SK-N-SH (cell line): ENCODE measurements around the gene PYGB. TPM values are rescaled to one million over a fixed set of nuclear protein-coding genes. Genes with fewer than 3 reads are reported as not detected.

ENCODE experiments used
- CTCF ChIA-PET: fragments of 300-600, 350-600 bp; formaldehyde crosslinking; extraction: SDS; loops from one replicate; lab custom pipeline; 2021; lab: Yijun Ruan, JAX
- POLR2A ChIA-PET: fragments of 350-600 bp; sonication (Branson Sonifier 250); formaldehyde crosslinking; extraction: SDS; loops from one replicate; lab custom pipeline; 2020; ENCODE audit warnings: antibody characterized with exemption, inconsistent platforms; lab: Yijun Ruan, JAX
- DNase-seq: peaks from one replicate; pipeline ENCODE4 v3.0.0; 2012
- H2AFZ ChIP-seq: fragments of 200-600 bp; sonication (generic); 2 replicates; pipeline ENCODE4 v1.8.1; 2016; ENCODE audit warnings: antibody characterized with exemption, mild to moderate bottlenecking, low read depth
- H3F3A ChIP-seq: fragments of 200-600 bp; sonication (generic); replicated peaks from 2 replicates; pipeline ENCODE3; 2016; ENCODE audit warnings: antibody characterized with exemption, mild to moderate bottlenecking; ENCODE audit not compliant: insufficient read depth
- H3K27ac ChIP-seq, 2 experiments: fragments of 200-500 bp in 1 of 2; fragments of 200-600 bp in 1 of 2; sonication (Bioruptor generic) in 1 of 2; sonication (generic), shearing (Covaris generic) in 1 of 2; 2 replicates each; pipeline versions ENCODE4 v1.5.1 to v1.6.1; 2014 to 2016; ENCODE audit warnings: low read depth in 2 of 2, inconsistent platforms in 1 of 2, low read length in 1 of 2, mild to moderate bottlenecking in 1 of 2, mixed read lengths in 1 of 2
- H3K27me3 ChIP-seq: fragments of 200-600 bp; sonication (generic), shearing (Covaris generic); 2 replicates; pipeline ENCODE4 v1.6.1; 2016; ENCODE audit warnings: mixed run types; ENCODE audit not compliant: insufficient read depth
- H3K36me3 ChIP-seq, 2 experiments: fragments of 200-500 bp in 1 of 2; fragments of 200-600 bp in 1 of 2; sonication (Bioruptor generic) in 1 of 2; sonication (generic) in 1 of 2; replicated peaks in 1 of 2; 2 replicates each; pipeline versions ENCODE3 to v1.5.1; 2014 to 2016; ENCODE audit warnings: low read length in 1 of 2, mild to moderate bottlenecking in 1 of 2; ENCODE audit not compliant: insufficient read depth in 2 of 2, control insufficient read depth in 1 of 2
- H3K4me1 ChIP-seq, 2 experiments: fragments of 200-500 bp in 1 of 2; fragments of 200-600 bp in 1 of 2; sonication (Bioruptor generic) in 1 of 2; sonication (generic), shearing (Covaris generic) in 1 of 2; 2 replicates each; pipeline versions ENCODE4 v1.5.1 to v1.6.1; 2014 to 2016; ENCODE audit warnings: low read depth in 1 of 2, low read length in 1 of 2, mixed run types in 1 of 2; ENCODE audit not compliant: insufficient read depth in 2 of 2, control insufficient read depth in 1 of 2
- H3K4me2 ChIP-seq: fragments of 200-600 bp; sonication (generic), shearing (Covaris generic); 2 replicates; pipeline ENCODE4 v1.6.1; 2017; ENCODE audit warnings: mixed run types
- H3K4me3 ChIP-seq, 2 experiments: fragments of 200-500 bp in 1 of 2; fragments of 200-600 bp in 1 of 2; sonication (Bioruptor generic) in 1 of 2; sonication (generic), shearing (Covaris generic) in 1 of 2; 2 replicates each; pipeline versions ENCODE4 v1.5.1 to v1.8.1; 2014 to 2016; ENCODE audit warnings: low read depth in 2 of 2, inconsistent platforms in 1 of 2, low read length in 1 of 2, mild to moderate bottlenecking in 1 of 2, mixed read lengths in 1 of 2, moderate library complexity in 1 of 2
- H3K79me2 ChIP-seq: fragments of 200-600 bp; sonication (generic); 2 replicates; pipeline ENCODE4 v1.8.1; 2017; ENCODE audit warnings: mild to moderate bottlenecking; ENCODE audit not compliant: insufficient read depth
- H3K9ac ChIP-seq: fragments of 200-600 bp; sonication (generic); 2 replicates; pipeline ENCODE4 v1.6.1; 2017; ENCODE audit warnings: mixed run types
- H3K9me2 ChIP-seq: fragments of 200-600 bp; sonication (generic); 2 replicates; pipeline ENCODE4 v1.6.1; 2017; ENCODE audit warnings: mixed run types
- H3K9me3 ChIP-seq: fragments of 200-600 bp; sonication (generic); 2 replicates; pipeline ENCODE4 v1.6.1; 2017; ENCODE audit warnings: mixed run types, mild to moderate bottlenecking, moderate library complexity
- H4K20me1 ChIP-seq: fragments of 200-600 bp; sonication (generic); 2 replicates; pipeline ENCODE4 v1.6.1; 2017; ENCODE audit warnings: mild to moderate bottlenecking, mixed run types; ENCODE audit not compliant: insufficient read depth
- CHD2 ChIP-seq: fragments of 150-350 bp; IDR thresholded peaks from 2 replicates; pipeline ENCODE4 v1.6.1; 2018; ENCODE audit warnings: low read length; ENCODE audit not compliant: partially characterized antibody
- CTCF ChIP-seq: fragments of 200-600 bp; sonication (generic); IDR thresholded peaks from 2 replicates; pipeline ENCODE4 v1.6.1; 2017; ENCODE audit warnings: antibody characterized with exemption, mild to moderate bottlenecking, moderate library complexity
- ELF1 ChIP-seq: IDR thresholded peaks from 2 replicates; pipeline ENCODE4 v1.4.0; 2012
- EP300 ChIP-seq, 2 experiments: IDR thresholded peaks; 2 replicates each; pipeline versions ENCODE4 v1.4.0 to v1.6.1; 2012; ENCODE audit warnings: borderline replicate concordance in 1 of 2, low read depth in 1 of 2, low read length in 1 of 2
- FOSL2 ChIP-seq: IDR thresholded peaks from 2 replicates; pipeline ENCODE4 v1.4.0; 2012; ENCODE audit warnings: low read depth, mild to moderate bottlenecking, moderate library complexity, borderline replicate concordance
- FOXJ3 ChIP-seq: sonication (generic); formaldehyde crosslinking; IDR thresholded peaks from 2 replicates; pipeline ENCODE4 v1.5.1; 2020; ENCODE audit warnings: mild to moderate bottlenecking, missing genetic modification reagents
- GABPA ChIP-seq: IDR thresholded peaks from 2 replicates; pipeline ENCODE4 v1.4.0; 2012; ENCODE audit warnings: low read depth, mild to moderate bottlenecking
- JUND ChIP-seq: IDR thresholded peaks from 2 replicates; pipeline ENCODE4 v1.4.0; 2012
- MEF2A ChIP-seq: IDR thresholded peaks from 2 replicates; pipeline ENCODE4 v1.4.0; 2012; ENCODE audit warnings: low read depth, borderline replicate concordance
- MXI1 ChIP-seq: IDR thresholded peaks from 2 replicates; pipeline ENCODE4 v1.6.1; 2012; ENCODE audit warnings: mild to moderate bottlenecking, low read depth, low read length, improper control_type of control experiment
- NRF1 ChIP-seq: IDR thresholded peaks from 2 replicates; pipeline ENCODE4 v1.6.1; 2012; ENCODE audit warnings: low read depth, mild to moderate bottlenecking, low read length
- RCOR1 ChIP-seq: fragments of 150-350 bp; IDR thresholded peaks from 2 replicates; pipeline ENCODE4 v1.6.1; 2017; ENCODE audit warnings: antibody characterized with exemption, low read length
- TCF12 ChIP-seq: IDR thresholded peaks from 2 replicates; pipeline ENCODE4 v1.4.0; 2012
- YY1 ChIP-seq: IDR thresholded peaks from 2 replicates; pipeline ENCODE4 v1.4.0; 2012; ENCODE audit warnings: low read depth, mild to moderate bottlenecking
- ZBTB33 ChIP-seq: IDR thresholded peaks from 2 replicates; pipeline ENCODE4 v1.4.0; 2012; ENCODE audit warnings: low read depth, borderline replicate concordance
- WGBS: methylation state at CpG from one replicate; pipeline ENCODE4 v1.1.6; 2017; ENCODE audit warnings: low lambda C conversion rate; 5-methylcytosine and 5-hydroxymethylcytosine counted together
- polyA plus RNA-seq, 3 experiments: library from polyadenylated mRNA; depleted of rRNA; stranded (reverse); fragments of >200 nt; gene quantifications; 2 replicates each; pipeline ENCODE4 v1.2.3, GENCODE V29; 2012
- TF ChIP-seq, protein P1 (sequence below): IDR thresholded peaks from 2 replicates; pipeline ENCODE4; 2012

PYGB gene
- polyA plus RNA-seq, 1 of the 3 experiments (the other 2 are of a cell fraction): 35.8 TPM

DNA sequence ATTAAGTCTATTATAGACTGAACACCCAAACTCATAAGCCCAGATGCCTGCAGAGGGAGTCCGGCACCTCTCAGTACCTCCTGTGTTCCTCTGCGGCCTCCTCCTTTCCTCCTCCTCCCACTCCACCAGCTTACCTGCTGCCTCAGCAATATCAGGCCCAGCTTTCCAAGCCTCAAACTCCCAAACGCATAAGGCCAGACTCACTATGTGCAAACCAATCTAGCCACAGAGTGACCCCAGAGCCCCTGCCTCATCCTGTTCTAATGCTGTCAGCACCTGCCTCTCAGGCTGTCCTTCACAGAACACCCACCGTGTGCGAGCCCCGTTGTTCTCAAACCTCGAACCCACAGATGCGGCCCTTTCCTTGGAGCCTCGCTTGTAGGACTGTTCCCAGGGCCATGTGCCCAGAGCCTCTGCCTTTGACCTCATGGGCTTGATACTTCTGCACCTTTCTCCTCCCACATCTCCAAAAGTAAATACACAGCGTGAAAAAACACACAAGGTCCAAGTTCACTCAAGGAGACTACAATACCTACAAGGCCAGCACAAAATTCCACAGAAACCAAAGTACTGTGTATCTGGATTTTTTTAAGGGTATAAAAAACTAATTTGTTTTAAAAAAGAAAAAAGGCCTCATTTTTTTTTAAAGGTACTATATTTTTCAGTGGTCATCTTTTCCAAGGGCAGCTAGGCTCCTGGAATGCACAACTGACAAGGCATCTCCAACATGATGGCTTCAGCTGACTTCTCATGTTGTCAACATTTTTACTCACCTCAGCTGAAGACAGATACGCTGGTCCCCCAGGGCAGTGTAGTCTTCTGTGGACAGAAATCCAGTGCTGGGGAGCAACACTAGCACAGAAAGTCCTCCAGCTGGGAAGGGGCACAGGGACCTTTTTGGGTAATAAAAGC is 90.5 kb downstream of the PYGB start:
- DNase-seq: no peak
- H3K9me3 ChIP-seq: no peaks in the 10 kb centered on the region
- peaks cover 32% of the 10 kb centered on the region; the same call in 1 of the 2 replicates for H3K79me2 ChIP-seq
- no peaks in the 10 kb centered on the region for H3F3A ChIP-seq
- no peak for TF ChIP-seq FOSL2
- TF ChIP-seq ZBTB33: no peak
- TF ChIP-seq ELF1: no peak
- no peak for TF ChIP-seq GABPA
- TF ChIP-seq CHD2: no peak
- no peak for TF ChIP-seq RCOR1
- no peak for TF ChIP-seq CTCF
- no peak for TF ChIP-seq MXI1
- TF ChIP-seq JUND: no peak
- TF ChIP-seq MEF2A: no peak
- no peak for TF ChIP-seq EP300 (IDR thresholded peaks at IDR 0.05; ENCODE audit: borderline replicate concordance in 1 of 2, low read depth in 1 of 2, low read length in 1 of 2)
- no peak for TF ChIP-seq FOXJ3 (CRISPR knock-in tag)
- TF ChIP-seq, protein P1, sequence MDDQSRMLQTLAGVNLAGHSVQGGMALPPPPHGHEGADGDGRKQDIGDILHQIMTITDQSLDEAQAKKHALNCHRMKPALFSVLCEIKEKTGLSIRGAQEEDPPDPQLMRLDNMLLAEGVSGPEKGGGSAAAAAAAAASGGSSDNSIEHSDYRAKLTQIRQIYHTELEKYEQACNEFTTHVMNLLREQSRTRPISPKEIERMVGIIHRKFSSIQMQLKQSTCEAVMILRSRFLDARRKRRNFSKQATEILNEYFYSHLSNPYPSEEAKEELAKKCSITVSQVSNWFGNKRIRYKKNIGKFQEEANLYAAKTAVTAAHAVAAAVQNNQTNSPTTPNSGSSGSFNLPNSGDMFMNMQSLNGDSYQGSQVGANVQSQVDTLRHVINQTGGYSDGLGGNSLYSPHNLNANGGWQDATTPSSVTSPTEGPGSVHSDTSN: no peak
- TF ChIP-seq TCF12: no peak
- no peak for TF ChIP-seq NRF1
- no peak for TF ChIP-seq YY1
- TF ChIP-seq, all 33 proteins: peak for 0
- H3K4me1 ChIP-seq: peaks cover 0 to 5% of the 10 kb centered on the region in 2 experiments; a peak in 1 of 4 replicates
- H4K20me1 ChIP-seq: peaks cover 7% of the 10 kb centered on the region; the same call in 1 of the 2 replicates
- no peaks in the 10 kb centered on the region for H3K27me3 ChIP-seq
- H2AFZ ChIP-seq: no peak overlapping the region
- no peaks in the 10 kb centered on the region for H3K9me2 ChIP-seq
- H3K27ac ChIP-seq: no peak overlapping the region
- H3K4me2 ChIP-seq: no peak overlapping the region
- H3K36me3 ChIP-seq: no peaks in the 10 kb centered on the region
- WGBS: 95% methylated on average over 11 of the region's 11 CpGs
- POLR2A ChIA-PET: no interaction called here
- CTCF ChIA-PET: no interaction called here
- H3K4me3 ChIP-seq: no peak overlapping the region
- no peak overlapping the region for H3K9ac ChIP-seq
